GM21723 (cell line): ENCODE results near the gene MAN2A1.

Experiments
- ATAC-seq: cut with Tn5 transposase; IDR thresholded peaks from one replicate; pipeline ENCODE4 v1.9.1; 2021; ENCODE audit warnings: mild to moderate bottlenecking, moderate library complexity; ENCODE audit not compliant: unreplicated experiment

The MAN2A1 gene

DNA sequence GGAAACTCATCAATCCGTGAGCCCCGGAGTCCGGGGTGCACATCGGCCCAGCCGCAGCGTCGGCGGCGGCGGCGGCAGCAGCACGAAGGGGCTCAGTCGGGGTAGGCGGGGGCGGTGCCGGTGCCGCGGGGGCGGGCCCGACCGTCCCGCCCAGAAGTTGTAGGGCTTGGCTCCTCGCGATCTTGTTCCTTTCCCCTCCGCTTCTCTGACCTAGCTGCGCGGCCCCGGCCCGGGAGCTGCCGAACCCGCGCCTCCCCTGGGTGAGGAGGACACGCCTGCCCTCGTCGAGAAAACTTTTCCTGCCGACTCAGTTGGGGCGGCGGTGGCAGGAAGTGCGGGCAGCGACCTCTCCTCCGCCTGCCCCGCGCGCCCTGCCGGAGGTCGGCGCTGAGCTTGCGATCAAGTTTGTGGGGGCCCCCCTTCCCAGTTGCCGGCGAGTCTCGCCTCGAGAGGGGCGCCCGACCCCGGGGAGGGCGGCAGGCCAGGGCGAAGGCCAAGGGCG lies at the start of gene MAN2A1:
TSS of gene MAN2A1 (plus strand) at position 188 of the 502 bp plus-strand sequence. CDS start 491 bp downstream, outside the sequence.
- peak; percentile 54 for ATAC-seq

DNA sequence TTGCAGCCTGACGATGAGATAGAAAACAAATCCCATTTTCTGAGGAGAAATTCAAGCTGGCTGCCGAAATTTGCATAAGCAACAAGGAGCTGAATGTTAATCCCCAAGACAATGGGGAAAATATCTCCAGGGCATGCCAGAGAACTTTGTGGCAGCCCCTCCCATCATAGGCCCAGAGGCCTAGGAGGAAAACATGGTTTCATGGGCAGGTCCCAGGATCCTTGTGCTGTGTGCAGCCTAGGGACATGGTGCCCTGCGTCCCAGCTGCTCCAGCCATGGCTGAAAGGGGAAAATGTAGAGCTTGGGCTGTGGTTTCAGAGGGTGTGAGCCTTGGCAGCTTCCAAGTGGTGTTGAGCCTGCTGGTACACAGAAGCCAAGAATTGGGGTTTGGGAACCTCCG lies 48.8 kb upstream of the MAN2A1 start:
- no peak for ATAC-seq

DNA sequence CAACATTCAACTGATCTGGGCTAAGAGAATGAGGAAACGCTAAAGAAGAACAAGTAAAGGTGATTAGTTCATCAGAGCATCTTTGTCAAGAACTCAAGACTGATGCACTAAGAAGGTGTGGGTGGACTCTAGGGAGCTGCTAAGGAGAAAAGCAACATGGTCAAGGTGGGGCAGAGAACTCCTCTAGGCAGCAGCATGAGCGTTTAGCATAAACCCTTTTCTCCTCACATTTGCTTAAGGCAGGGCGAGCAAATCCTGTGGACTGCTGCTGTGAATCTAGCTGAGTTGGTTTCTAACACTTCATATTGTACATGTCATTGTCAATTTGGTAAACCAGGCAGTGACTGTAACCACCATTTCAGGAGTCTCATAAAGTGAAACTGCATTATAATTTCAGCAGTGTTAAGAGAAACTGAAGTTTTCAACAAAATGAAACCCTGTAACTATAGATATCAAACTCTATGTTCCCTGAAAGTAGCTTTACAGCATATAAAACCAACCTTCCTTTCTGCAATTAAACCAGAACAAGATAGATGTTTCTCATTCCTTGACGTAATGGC lies 45.9 kb upstream of the MAN2A1 start:
- no peak for ATAC-seq

DNA sequence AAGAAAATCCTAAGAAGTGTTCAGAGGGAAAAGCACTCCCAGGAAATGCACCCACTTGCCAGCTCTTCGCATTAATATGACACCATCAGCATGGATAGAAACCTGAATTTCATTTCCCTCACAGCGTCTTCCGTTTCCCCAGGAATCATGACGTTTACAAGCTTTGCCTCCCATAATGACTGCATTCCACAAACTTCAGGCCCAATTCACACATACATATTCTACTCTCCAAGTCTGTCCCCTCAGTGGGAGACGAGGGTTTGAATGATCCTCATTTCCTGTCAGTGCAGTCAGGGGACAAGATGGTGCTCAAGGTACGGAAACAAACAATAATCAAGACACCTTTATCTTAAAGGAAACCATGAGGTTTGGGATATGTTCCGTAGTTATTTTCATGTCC lies 44.9 kb upstream of the MAN2A1 start:
- no peak for ATAC-seq

DNA sequence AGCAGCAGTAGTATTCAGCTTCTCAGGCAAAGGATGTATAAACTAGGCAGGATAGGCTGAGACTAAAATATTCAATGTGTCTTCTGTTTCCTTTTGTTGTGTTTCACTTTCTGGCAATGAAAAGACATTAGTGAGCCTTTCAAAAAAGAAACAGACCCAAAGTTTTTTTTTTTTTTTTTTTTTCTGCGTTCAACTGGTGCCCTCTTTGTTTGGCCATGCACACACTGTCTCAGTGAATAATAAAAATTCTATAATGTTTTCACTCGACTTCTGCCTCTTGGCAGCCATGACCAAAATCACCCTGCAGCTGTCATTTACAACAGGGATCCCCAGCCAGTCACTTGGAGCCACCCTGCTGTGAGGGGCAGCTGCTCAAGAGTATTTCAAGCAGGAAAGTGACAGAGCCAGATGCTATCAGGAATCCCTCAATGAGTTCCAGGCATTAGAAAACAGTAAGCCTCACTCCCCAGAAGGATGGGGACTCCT lies 44.0 kb upstream of the MAN2A1 start:
- ATAC-seq = no peak

DNA sequence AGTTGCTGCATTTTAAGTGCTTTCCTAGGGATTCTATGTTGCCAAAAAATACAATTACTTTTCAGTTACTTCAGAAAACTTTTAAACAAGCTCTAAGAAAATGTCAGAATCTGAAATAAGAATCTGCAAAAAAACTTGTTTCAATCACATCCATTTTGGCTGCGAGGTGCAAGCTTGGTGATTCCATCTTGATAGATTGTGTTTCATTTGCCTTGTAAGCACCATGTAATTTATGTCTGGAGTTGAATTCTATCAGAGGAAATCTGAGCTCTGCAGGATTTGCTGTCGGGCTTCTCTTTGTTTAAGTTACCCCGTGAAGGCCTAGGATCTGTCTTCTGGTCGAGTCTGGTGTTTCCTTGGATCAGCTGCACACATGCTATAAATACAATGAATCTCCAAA lies 40.4 kb upstream of the MAN2A1 start:
- no peak for ATAC-seq

DNA sequence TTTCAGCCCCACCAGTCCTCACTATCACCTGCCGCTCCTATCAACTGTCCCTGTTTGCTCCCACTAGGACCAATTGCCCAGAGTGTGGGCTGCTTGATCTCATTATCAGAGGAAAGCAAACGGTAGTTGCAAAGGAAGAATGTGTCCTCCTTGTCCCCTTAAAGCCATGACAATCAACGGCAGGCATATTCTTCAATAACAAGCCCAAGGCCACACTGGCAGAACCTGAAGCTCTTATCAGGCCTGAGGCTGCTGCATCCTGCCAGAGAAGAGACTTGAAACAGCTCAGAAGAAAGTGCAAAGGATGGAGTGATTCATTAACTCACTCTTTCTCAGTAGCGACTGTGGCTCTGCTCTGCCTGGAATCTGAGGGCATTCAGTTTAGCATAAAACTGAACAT lies 39.2 kb upstream of the MAN2A1 start:
- no peak for ATAC-seq

DNA sequence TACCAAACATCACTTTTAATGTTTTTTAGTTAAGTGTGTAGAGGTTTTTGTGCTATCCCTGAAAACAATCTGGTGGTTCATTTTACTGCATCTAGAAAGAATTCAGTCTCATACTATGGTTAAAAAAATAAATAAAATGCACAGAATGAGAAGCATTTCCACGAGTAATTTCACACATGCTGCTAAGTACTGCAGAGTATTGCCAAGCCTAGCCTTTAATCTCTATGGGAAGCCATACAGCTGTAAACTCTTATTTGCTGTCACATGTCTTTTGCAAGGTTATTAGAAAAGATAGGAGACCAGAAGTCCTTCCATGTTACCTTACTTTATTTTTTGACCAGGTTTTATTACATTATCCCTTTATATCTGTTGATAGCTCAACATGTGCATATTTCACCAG lies 37.6 kb upstream of the MAN2A1 start:
- no peak for ATAC-seq

DNA sequence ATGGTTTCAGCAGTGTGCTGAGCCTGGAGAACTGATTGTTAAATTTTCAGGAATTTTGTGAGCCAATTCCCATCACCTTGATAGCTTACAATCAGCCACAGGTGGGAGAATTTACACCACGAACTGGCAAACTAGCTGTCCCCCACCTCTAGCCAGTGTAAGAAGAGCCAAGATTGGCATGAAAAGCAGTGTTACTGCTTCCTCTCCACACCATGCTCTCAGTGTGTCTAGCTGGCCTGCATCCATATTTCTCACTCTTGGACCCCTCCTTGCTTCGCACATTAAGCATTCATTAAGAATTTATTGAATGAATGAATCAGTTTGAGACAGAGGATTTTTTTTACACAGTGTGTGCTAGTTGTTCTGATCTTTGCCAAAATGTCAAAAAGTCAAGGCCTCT lies 36.7 kb upstream of the MAN2A1 start:
- ATAC-seq = no peak

DNA sequence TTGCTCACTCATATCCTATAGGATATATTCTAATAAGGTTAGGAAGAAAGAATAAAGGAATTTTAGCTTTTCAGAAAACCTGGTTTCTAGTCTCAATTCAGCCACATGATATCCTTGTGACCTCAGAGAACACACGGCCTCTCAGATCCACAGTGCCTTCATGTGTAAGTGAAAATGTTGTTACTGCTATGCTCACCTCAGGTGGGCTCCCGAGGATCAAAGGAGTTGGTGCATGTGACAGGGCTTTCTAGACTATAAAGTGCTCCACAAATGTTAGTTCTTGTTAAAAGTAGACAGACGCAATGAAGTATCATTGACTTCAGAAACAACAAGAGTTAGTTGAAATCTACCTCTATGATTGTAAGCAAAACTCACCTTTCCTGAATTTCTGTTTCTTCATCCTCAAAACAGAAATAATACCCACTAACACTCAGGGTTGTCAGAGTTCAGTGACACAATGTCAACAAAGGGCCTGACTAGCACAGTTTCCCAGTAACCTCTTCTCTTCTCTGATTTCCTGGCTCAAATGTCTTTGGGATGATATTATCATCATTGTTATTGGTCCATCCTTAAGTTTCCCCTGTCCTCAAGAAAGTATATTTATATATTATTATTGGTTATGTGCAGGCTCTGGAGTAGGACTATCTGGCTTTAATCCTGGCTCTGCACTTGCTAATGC lies 36.0 kb upstream of the MAN2A1 start:
- ATAC-seq = no peak

DNA sequence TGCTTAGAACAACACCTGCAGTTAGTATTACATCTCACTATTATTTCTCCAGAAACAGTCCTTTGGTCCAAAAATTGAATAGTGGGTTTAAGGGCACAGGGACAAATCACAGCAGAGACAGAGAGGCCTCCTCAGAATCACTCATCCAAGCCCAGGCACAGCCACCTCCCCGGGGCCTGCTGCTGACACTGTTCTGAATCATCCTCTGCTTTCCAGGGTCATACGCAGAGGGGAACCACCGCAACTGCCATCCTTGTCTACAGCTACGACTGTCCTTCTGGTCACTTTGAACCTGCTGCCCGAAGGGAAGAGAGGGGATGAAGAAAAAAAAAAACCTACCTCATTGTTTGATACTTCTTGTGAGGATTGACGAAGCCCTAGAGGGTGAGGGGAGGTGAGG lies 35.3 kb upstream of the MAN2A1 start:
- no peak for ATAC-seq

DNA sequence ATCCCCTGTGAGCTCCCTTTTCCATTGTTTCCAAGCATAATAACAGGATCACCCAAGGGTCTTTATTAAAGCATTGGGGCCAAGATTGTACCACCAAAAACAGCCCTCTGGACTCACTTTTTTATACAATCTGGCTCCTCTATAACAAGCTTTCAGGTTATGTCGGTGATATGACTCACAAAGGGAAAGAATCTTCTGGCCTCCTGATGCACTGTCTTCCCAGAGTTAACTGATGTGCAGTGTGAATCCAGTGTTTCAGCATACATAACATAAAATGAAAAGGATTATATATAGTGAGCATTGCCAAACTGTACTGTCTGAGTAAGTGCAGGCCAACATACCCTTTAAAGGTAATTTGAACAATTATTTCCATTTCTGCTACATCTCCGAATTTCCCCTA lies 33.9 kb upstream of the MAN2A1 start:
- no peak for ATAC-seq

DNA sequence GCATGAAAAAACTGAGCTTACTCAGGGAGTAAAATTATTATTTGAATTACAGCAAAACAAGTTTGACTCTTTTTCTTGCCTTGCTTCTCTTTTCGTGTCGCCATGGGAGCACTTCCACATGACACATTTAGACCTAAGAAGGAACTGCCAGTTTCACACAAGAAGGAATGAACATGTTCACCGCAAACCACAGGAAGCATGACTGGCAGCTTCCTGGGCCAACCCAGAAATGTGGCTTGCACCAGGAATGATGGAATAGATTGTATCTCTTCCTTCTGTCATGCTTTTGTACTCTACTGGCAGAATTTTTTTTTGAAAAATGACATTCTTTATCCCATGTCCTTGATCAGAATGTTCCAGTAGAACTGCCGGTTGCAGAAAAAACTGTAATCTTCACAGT lies 32.9 kb upstream of the MAN2A1 start:
- ATAC-seq = no peak

DNA sequence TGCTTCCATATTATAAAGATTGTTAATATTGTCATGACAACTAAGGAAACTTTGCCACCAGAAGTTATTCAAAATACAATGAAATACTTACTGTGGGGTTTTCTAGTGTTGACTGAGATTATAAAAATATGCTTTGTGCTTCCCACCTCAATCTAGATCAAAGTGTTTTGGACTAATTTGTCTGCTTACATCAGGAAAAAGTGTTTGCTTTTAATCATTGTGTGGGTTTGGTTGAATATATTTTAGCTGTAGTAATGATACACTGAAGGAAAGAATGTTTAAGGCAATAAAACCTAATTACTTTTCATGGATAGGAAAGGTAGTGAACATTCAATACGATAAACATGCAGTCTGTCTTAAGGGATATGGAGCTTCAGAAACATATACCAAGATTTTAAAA lies 29.8 kb upstream of the MAN2A1 start:
- no peak for ATAC-seq

DNA sequence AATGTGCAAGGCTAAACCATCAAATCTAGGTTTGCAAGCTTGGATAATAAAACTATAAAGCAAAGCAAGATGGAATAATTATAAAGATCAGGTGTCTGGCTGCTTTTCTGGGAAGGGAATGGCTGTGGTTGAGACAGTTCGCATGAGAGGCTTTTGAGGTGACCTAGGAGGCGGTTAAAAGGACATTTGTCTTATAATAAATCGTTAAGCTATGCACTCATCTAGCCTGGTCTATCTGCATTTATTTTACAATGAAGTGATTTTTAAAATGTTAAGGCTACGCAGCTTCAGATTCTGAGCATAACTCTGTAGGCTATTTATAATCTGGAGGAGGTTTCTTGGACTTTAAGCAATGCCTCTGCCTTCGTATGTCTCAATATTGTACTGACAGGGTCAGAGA lies 29.4 kb upstream of the MAN2A1 start:
- ATAC-seq = no peak

DNA sequence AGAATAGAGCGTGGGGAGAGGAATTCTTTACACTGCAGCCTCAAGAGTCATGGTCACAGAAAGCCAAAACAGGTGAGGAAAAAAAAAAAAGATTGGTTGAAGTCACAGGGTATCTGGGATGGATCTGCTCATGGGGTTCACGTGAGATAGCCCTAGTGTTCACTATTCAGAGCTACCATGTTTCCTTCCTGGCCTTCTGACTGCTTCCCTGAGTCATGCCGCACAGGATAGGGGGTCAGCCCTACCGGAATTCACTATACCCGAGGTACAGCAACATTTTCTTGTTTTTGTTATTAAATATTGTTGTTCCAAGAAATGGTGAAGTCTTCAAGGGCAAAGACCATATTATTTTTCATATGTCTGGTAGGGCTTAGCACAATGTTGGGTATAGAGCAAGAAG lies 21.5 kb upstream of the MAN2A1 start:
- ATAC-seq = no peak

DNA sequence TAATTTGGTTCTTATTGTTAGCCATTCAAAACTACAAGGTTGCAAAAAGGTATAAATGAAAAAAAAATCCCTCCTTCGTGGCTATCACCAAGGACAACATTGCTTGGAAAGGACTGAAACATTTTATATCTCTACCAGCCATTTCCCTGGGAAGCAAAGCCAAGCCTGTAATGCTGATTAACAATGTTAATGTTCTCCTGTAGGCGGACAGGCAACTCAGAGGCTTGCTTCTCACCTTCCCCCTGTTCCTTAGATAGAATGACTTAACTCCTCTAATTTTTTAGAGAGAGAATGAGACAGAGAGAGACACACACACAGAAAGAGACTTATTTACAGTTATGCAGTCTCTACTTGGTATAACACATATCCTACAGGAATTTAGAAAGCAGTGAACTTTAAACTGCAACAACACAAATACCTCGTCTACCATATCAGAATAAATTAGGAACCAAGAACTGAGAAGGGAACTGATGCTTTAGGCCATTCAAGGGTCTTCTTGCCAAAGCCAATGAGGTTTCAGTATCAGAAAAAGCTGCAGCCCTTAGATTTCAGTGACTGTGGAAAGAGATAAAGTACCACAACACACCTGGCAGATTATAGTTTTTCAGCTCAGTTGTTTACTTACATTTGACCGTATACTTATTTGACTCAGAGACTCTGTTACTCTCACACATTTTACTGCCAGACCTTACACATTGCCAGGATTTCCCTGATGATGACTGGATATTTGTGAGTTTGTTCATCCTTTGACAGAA lies 20.9 kb upstream of the MAN2A1 start:
- ATAC-seq = peak; percentile 77

DNA sequence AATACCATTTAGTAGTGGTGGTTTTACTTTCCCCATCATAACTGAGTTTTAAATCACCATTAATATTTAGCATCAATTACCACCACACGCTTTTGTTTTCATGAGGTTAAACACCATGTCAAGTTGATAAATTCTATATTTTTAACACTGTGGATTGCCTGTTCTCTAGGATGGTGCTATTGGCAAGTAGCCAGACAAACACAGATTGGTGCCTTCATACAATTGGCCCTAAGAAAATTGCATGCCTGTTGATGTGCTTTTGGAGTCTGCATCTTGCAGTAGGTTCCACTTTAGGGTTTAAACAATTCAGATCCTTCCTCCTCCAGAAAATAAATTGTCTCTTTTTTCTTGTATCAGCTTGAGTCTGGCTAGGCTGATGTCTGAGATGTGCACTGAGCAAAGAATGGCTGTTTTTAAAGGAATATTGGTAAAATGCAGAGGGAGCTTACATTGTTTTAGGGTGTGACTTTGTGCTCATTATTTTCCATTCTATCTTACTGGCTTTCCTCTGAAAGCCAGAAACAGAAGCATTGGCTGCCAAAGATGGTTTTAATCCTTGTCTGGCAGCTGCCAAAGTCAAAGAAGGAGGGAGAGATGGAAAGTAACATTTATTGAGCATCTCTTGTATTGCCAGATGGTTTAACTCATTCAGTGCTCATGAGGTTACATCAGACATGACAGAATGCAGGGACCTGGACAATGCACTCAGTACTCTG lies 19.6 kb upstream of the MAN2A1 start:
- no peak for ATAC-seq

DNA sequence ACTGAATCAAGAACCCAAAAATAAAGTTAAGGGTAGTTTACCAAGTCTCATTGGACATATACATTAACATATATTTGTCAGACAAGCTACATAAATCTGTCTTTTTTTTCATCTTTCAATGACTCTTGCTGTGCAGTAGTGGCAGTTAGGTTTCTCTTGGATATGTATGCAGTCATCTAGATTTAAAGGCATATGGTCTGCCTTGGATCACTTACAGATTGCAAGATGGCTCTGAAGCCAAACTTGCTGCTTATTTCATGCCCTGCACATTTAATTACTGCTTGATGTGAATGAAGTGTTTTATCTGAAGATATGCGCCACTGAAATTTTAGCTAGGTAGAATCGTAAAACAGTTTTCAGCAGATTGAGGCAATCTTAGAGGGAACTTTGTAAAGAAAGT lies 18.6 kb upstream of the MAN2A1 start:
- ATAC-seq = no peak

DNA sequence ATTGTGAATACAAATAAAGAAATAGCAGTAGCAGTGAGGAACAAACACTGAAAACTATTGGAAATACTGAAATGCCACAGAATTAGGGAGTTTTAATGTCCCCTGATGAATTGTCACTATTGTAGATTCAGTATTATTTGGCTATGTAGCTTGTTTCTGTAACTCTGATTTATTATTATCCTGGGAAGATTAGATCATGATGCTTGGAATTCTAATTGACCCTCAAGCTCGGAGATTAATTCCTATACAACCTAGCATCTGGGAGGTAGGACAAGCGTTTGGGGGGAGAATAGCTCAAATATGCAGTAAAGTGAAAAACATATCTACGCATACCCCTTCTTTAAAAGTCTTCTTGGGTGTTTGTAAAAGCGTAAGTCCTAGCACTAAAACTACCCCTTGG lies 15.1 kb upstream of the MAN2A1 start:
- ATAC-seq = no peak

DNA sequence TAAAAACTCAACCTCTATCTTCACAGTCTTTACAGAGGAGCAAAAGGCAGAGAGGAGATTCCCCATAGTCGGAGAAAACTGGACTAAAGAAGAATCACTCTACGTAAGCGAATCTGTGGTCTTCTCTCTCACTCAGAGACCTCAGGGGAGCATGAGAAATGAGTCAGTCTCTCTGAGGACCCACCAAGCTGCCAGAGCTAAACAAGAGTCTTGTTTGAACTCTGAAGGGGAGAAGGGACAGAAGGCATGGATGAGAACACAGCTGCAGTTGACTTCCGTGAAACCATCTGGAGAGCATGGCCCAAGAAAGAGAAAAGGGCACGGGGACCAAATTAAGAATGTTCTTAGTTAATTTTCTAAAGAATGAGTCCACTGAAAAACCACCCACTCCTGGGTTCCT lies 12.8 kb upstream of the MAN2A1 start:
- no peak for ATAC-seq
